ENCODE data around the gene ZMAT3.

ZMAT3 gene

GRCh38 chr3:179081885-179082284 is 10.3 kb upstream of the ZMAT3 start:
- H3K4me3 ChIP-seq (ENCODE audit: low read depth, low read length), result no peak overlapping the region
- no peak for DNase-seq (ENCODE audit: low read depth)
- no peak for TF ChIP-seq CTCF (IDR thresholded peaks at IDR 0.05; ENCODE audit: low read depth, low read length, missing control alignments)

GRCh38 chr3:179079537-179079936 is 7.9 kb upstream of the ZMAT3 start:
- DNase-seq (ENCODE audit: low read depth), result no peak
- no peak overlapping the region for H3K4me3 ChIP-seq (ENCODE audit: low read depth, low read length)
- no peak for TF ChIP-seq CTCF (IDR thresholded peaks at IDR 0.05; ENCODE audit: low read depth, low read length, missing control alignments)

- no peak for DNase-seq (ENCODE audit: low read depth)
- TF ChIP-seq CTCF (IDR thresholded peaks at IDR 0.05; ENCODE audit: low read depth, low read length, missing control alignments), result no peak
- H3K4me3 ChIP-seq (ENCODE audit: low read depth, low read length), result no peak overlapping the region
Observed at GRCh38 chr3:179076243-179077027, 4.8 kb upstream of the ZMAT3 start.

- H3K4me3 ChIP-seq (ENCODE audit: low read depth, low read length), result no peak overlapping the region
- DNase-seq (ENCODE audit: low read depth), result no peak
- no peak for TF ChIP-seq CTCF (IDR thresholded peaks at IDR 0.05; ENCODE audit: low read depth, low read length, missing control alignments)
Observed at GRCh38 chr3:179074656-179075055, 3.0 kb upstream of the ZMAT3 start.

DNA sequence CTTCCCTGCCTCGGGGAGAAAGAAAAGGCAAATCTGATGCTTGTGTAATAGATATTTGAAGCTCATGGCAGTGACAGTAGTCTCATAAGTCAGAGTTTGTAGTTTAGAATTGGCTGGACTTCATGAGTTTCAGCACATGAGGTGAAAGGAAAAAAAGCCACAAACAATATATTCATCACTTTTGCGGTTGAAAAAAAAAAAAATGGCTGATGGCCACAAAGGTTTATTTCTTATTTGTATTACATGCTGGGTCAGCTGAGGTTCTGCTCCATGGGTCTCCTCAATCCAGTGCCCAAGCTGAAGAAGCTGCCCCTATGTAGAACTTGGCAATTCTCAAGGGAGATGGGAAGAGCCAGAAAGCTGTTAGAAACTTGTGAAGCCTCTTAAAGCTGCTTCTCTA is 2.2 kb upstream of the ZMAT3 start:
- DNase-seq (ENCODE audit: low read depth), result no peak
- no peak for TF ChIP-seq CTCF (IDR thresholded peaks at IDR 0.05; ENCODE audit: low read depth, low read length, missing control alignments)
- H3K4me3 ChIP-seq (ENCODE audit: low read depth, low read length), result no peak overlapping the region

- H3K4me3 ChIP-seq (ENCODE audit: low read depth, low read length), result peak overlapping the region; percentile 94
- no peak for DNase-seq (ENCODE audit: low read depth)
- no peak for TF ChIP-seq CTCF (IDR thresholded peaks at IDR 0.05; ENCODE audit: low read depth, low read length, missing control alignments)
Observed at GRCh38 chr3:179072100-179072438, 460 bp upstream of the ZMAT3 start.

- TF ChIP-seq CTCF (IDR thresholded peaks at IDR 0.05; ENCODE audit: low read depth, low read length, missing control alignments), result no peak
- H3K4me3 ChIP-seq (ENCODE audit: low read depth, low read length), result peak overlapping the region; percentile 94
- no peak for DNase-seq (ENCODE audit: low read depth)
Observed at GRCh38 chr3:179071027-179071322, 634 bp downstream of the ZMAT3 start.
